GM23338 (cell line): ENCODE data around the gene LMF1. TPM values are rescaled to one million over a fixed set of nuclear protein-coding genes. Genes with fewer than 3 reads are reported as not detected.

ENCODE experiments used
- ATAC-seq: fragments of 200-7000 bp; cut with Tn5 transposase; 3 replicates; pipeline ENCODE4 v1.9.1; 2020
- DNase-seq: peaks from one replicate; pipeline ENCODE4 v3.0.0-alpha.2; 2015; ENCODE audit warnings: low spot score
- H2AFZ ChIP-seq: fragments of 200-600 bp; sonication (generic); 2 replicates; pipeline ENCODE4 v1.8.0; 2016; ENCODE audit warnings: antibody characterized with exemption, mild to moderate bottlenecking, moderate library complexity
- H3F3A ChIP-seq: fragments of 200-600 bp; sonication (generic); replicated peaks from 2 replicates; pipeline ENCODE4 v1.8.0; 2017; ENCODE audit warnings: antibody characterized with exemption, mixed run types, low read depth
- H3K27ac ChIP-seq: fragments of 200-600 bp; sonication (generic); 2 replicates; pipeline ENCODE4 v1.6.1; 2016; ENCODE audit warnings: low read depth
- H3K27me3 ChIP-seq: fragments of 200-600 bp; sonication (generic); 2 replicates; pipeline ENCODE4 v1.8.0; 2016; ENCODE audit warnings: mild to moderate bottlenecking, mixed run types, moderate library complexity; ENCODE audit not compliant: insufficient read depth
- H3K36me3 ChIP-seq: fragments of 200-600 bp; sonication (generic); 2 replicates; pipeline ENCODE4 v1.8.0; 2016; ENCODE audit warnings: mild to moderate bottlenecking; ENCODE audit not compliant: insufficient read depth
- H3K4me1 ChIP-seq: fragments of 200-600 bp; sonication (generic); 2 replicates; pipeline ENCODE4 v1.8.0; 2016; ENCODE audit warnings: mild to moderate bottlenecking, moderate library complexity; ENCODE audit not compliant: insufficient read depth
- H3K4me2 ChIP-seq: fragments of 200-600 bp; sonication (generic); 2 replicates; pipeline ENCODE4 v1.7.1; 2017; ENCODE audit warnings: mixed run types
- H3K4me3 ChIP-seq: fragments of 200-600 bp; sonication (generic); 2 replicates; pipeline ENCODE4 v1.6.1; 2016; ENCODE audit warnings: mixed run types
- H3K79me2 ChIP-seq: fragments of 200-600 bp; sonication (generic); replicated peaks from 2 replicates; pipeline ENCODE4 v1.8.0; 2017; ENCODE audit warnings: mild to moderate bottlenecking; ENCODE audit not compliant: insufficient read depth
- H3K9me2 ChIP-seq: fragments of 200-600 bp; sonication (generic); 2 replicates; pipeline ENCODE4 v1.8.0; 2017; ENCODE audit not compliant: insufficient read depth
- H4K20me1 ChIP-seq: fragments of 200-600 bp; sonication (generic); replicated peaks from 2 replicates; pipeline ENCODE4 v1.8.0; 2017; ENCODE audit warnings: mild to moderate bottlenecking; ENCODE audit not compliant: insufficient read depth
- H3K27ac Mint-ChIP-seq: 2 replicates; pipeline ENCODE4 v1.8.0; 2020; ENCODE audit warnings: inconsistent platforms, mild to moderate bottlenecking, moderate library complexity, mixed read lengths
- H3K27me3 Mint-ChIP-seq: 3 replicates; pipeline ENCODE4 v1.8.0; 2022; ENCODE audit warnings: low read depth, mild to moderate bottlenecking, moderate library complexity, mixed read lengths, inconsistent platforms; ENCODE audit not compliant: insufficient read depth, poor library complexity
- H3K36me3 Mint-ChIP-seq: 3 replicates; pipeline ENCODE4 v1.8.0; 2021; ENCODE audit warnings: low read depth, mild to moderate bottlenecking, inconsistent platforms, moderate library complexity, mixed read lengths
- H3K4me1 Mint-ChIP-seq: 3 replicates; pipeline ENCODE4 v1.8.0; 2020; ENCODE audit warnings: mild to moderate bottlenecking, inconsistent platforms, mixed read lengths
- H3K4me3 Mint-ChIP-seq: 3 replicates; pipeline ENCODE4 v1.8.0; 2021; ENCODE audit warnings: moderate library complexity, mild to moderate bottlenecking, inconsistent platforms, mixed read lengths
- H3K9me3 Mint-ChIP-seq: 3 replicates; pipeline ENCODE4 v1.8.0; 2020; ENCODE audit warnings: moderate library complexity, mild to moderate bottlenecking, inconsistent platforms, mixed read lengths
- CREB1 ChIP-seq: fragments of 250-450 bp; sonication (Bioruptor Pico); IDR thresholded peaks from 2 replicates; pipeline ENCODE4 v1.5.0; 2020; ENCODE audit warnings: low read depth, mild to moderate bottlenecking, moderate library complexity
- CTCF ChIP-seq, 2 experiments: fragments of 200-600 bp in 1 of 2; sonication (generic) in 1 of 2; conservative IDR thresholded peaks; 2 replicates each; pipeline versions ENCODE4 v1.5.1 to v1.6.1; 2016 to 2017; ENCODE audit warnings: antibody characterized with exemption in 2 of 2, low read depth in 2 of 2, mild to moderate bottlenecking in 2 of 2, moderate library complexity in 1 of 2
- EZH2 ChIP-seq: fragments of 200-600 bp; sonication (generic); IDR thresholded peaks from one replicate; pipeline ENCODE4 v1.8.0; 2017; ENCODE audit warnings: antibody characterized with exemption, mild to moderate bottlenecking, low read depth; ENCODE audit not compliant: unreplicated experiment
- EZH2phosphoT487 ChIP-seq: fragments of 200-600 bp; sonication (generic); IDR thresholded peaks from one replicate; pipeline ENCODE4 v1.8.1; 2018; ENCODE audit warnings: antibody characterized with exemption; ENCODE audit not compliant: unreplicated experiment
- JUNB ChIP-seq: IDR thresholded peaks from one replicate; pipeline ENCODE4 v1.6.1; 2016; ENCODE audit warnings: antibody characterized with exemption; ENCODE audit not compliant: unreplicated experiment
- NANOG ChIP-seq: IDR thresholded peaks from 2 replicates; pipeline ENCODE4 v1.6.1; 2016; ENCODE audit warnings: antibody characterized with exemption, borderline replicate concordance
- POLR2AphosphoS5 ChIP-seq: IDR thresholded peaks from 2 replicates; pipeline ENCODE4 v1.6.1; 2016; ENCODE audit warnings: antibody characterized with exemption, low read depth
- STAT1 ChIP-seq: IDR thresholded peaks from one replicate; pipeline ENCODE4 v1.6.1; 2016; ENCODE audit warnings: antibody characterized with exemption; ENCODE audit not compliant: unreplicated experiment
- ZNF114 ChIP-seq: fragments of 250-450 bp; sonication (Bioruptor Pico); IDR thresholded peaks from 2 replicates; pipeline ENCODE4 v1.5.0; 2020; ENCODE audit warnings: mild to moderate bottlenecking, moderate library complexity
- ZNF331 ChIP-seq: fragments of 250-450 bp; sonication (Bioruptor Pico); IDR thresholded peaks from 2 replicates; pipeline ENCODE4 v1.5.0; 2020; ENCODE audit warnings: low read depth, mild to moderate bottlenecking, moderate library complexity
- ZNF462 ChIP-seq: fragments of 250-450 bp; sonication (Bioruptor Pico); IDR thresholded peaks from 2 replicates; pipeline ENCODE4 v1.5.0; 2020; ENCODE audit warnings: mild to moderate bottlenecking, moderate library complexity
- polyA plus RNA-seq: library from polyadenylated mRNA; unstranded; fragments of >200 nt; fragmentation: Nextera tagmentation; extraction: Ambion mirVana; gene quantifications from 2 replicates; pipeline ENCODE4 v1.2.1, GENCODE V29; 2016
- total RNA-seq: library from RNA; depleted of rRNA; stranded (reverse); fragments of >200 nt; shearing (Covaris generic); gene quantifications from 2 replicates; pipeline ENCODE4 v1.2.3, GENCODE V29; 2014
- TF ChIP-seq, protein P1 (sequence below): IDR thresholded peaks from one replicate; pipeline ENCODE4 v1.6.1; 2018; ENCODE audit warnings: antibody characterized with exemption; ENCODE audit not compliant: unreplicated experiment
- TF ChIP-seq, protein P2 (sequence below): IDR thresholded peaks from 2 replicates; pipeline ENCODE4 v1.6.1; 2016; ENCODE audit warnings: antibody characterized with exemption

LMF1 gene
- total and polyA plus RNA-seq, 2 experiments from 2014 or later: 4.2 to 10.1 TPM

GRCh38 chr16:883340-883739 is 87.4 kb downstream of the LMF1 start:
- H3K36me3 Mint-ChIP-seq: no peaks in the 10 kb centered on the region
- H3K4me2 ChIP-seq: no peak overlapping the region
- no peak overlapping the region for H3K4me3 Mint-ChIP-seq
- peaks cover 5% of the 10 kb centered on the region for H3K4me1 Mint-ChIP-seq
- peaks cover 4% of the 10 kb centered on the region; the same call in 1 of the 2 replicates for H3K4me1 ChIP-seq
- H3K27me3 ChIP-seq: no peaks in the 10 kb centered on the region; the same call in 1 of the 2 replicates
- H3K9me3 Mint-ChIP-seq: no peaks in the 10 kb centered on the region; the same call in 2 of the 3 replicates
- H3K27ac ChIP-seq: no peak overlapping the region
- 0 out of 2 replicates have a peak, but pooled peaks cover 13% of the 10 kb centered on the region for H3F3A ChIP-seq
- DNase-seq (no peak), ATAC-seq (no peak)
- no peaks in the 10 kb centered on the region for H4K20me1 ChIP-seq
- no peaks in the 10 kb centered on the region for H3K36me3 ChIP-seq
- no peaks in the 10 kb centered on the region for H3K9me2 ChIP-seq
- H2AFZ ChIP-seq: no peak overlapping the region
- no peak for TF ChIP-seq CTCF (conservative IDR thresholded peaks at IDR 0.05; ENCODE audit: low read depth in 2 of 2)
- no peak for TF ChIP-seq JUNB
- TF ChIP-seq ZNF462 (CRISPR knock-in tag): no peak
- TF ChIP-seq, protein P1, sequence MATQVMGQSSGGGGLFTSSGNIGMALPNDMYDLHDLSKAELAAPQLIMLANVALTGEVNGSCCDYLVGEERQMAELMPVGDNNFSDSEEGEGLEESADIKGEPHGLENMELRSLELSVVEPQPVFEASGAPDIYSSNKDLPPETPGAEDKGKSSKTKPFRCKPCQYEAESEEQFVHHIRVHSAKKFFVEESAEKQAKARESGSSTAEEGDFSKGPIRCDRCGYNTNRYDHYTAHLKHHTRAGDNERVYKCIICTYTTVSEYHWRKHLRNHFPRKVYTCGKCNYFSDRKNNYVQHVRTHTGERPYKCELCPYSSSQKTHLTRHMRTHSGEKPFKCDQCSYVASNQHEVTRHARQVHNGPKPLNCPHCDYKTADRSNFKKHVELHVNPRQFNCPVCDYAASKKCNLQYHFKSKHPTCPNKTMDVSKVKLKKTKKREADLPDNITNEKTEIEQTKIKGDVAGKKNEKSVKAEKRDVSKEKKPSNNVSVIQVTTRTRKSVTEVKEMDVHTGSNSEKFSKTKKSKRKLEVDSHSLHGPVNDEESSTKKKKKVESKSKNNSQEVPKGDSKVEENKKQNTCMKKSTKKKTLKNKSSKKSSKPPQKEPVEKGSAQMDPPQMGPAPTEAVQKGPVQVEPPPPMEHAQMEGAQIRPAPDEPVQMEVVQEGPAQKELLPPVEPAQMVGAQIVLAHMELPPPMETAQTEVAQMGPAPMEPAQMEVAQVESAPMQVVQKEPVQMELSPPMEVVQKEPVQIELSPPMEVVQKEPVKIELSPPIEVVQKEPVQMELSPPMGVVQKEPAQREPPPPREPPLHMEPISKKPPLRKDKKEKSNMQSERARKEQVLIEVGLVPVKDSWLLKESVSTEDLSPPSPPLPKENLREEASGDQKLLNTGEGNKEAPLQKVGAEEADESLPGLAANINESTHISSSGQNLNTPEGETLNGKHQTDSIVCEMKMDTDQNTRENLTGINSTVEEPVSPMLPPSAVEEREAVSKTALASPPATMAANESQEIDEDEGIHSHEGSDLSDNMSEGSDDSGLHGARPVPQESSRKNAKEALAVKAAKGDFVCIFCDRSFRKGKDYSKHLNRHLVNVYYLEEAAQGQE: no peak
- TF ChIP-seq, protein P2, sequence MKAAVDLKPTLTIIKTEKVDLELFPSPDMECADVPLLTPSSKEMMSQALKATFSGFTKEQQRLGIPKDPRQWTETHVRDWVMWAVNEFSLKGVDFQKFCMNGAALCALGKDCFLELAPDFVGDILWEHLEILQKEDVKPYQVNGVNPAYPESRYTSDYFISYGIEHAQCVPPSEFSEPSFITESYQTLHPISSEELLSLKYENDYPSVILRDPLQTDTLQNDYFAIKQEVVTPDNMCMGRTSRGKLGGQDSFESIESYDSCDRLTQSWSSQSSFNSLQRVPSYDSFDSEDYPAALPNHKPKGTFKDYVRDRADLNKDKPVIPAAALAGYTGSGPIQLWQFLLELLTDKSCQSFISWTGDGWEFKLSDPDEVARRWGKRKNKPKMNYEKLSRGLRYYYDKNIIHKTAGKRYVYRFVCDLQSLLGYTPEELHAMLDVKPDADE: no peak
- TF ChIP-seq EZH2: no peak
- TF ChIP-seq ZNF114 (CRISPR knock-in tag): no peak
- no peak for TF ChIP-seq EZH2phosphoT487
- no peak for TF ChIP-seq CREB1
- TF ChIP-seq POLR2AphosphoS5: no peak
- TF ChIP-seq STAT1: no peak
- TF ChIP-seq NANOG: no peak
- no peak for TF ChIP-seq ZNF331 (CRISPR knock-in tag)
- no peak overlapping the region for H3K27ac Mint-ChIP-seq
- no peak overlapping the region for H3K4me3 ChIP-seq
- H3K27me3 Mint-ChIP-seq: peaks cover 12% of the 10 kb centered on the region
- H3K79me2 ChIP-seq: no peaks in the 10 kb centered on the region
